Measurements from ENCODE around the gene NFE2L2.

DNA sequence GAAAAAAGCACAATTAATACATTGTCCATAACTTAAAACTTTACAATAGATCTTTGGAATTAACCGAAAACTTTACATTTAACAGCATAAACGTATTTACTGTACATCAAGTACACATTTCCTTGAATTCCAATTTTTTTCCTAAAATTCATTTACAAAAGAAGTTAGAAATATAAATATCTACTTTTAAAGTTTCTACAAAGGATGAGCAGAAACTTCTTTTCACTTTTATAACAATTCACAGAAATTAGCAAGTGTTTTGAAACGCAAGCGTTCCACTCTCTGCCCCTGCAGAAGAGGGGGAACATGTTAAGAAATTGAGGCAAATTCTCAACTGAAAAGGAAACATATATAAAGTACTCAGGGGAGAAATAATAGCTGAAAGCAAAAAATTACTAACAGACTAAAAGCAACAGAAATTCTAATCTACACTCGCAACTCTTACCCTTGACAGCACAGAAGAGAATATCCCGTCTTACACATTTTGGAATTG is 1.5 kb downstream of the NFE2L2 start:
- no peak for TF ChIP-seq POLR2A (IDR thresholded peaks at IDR 0.05)
- TF ChIP-seq, protein P1, sequence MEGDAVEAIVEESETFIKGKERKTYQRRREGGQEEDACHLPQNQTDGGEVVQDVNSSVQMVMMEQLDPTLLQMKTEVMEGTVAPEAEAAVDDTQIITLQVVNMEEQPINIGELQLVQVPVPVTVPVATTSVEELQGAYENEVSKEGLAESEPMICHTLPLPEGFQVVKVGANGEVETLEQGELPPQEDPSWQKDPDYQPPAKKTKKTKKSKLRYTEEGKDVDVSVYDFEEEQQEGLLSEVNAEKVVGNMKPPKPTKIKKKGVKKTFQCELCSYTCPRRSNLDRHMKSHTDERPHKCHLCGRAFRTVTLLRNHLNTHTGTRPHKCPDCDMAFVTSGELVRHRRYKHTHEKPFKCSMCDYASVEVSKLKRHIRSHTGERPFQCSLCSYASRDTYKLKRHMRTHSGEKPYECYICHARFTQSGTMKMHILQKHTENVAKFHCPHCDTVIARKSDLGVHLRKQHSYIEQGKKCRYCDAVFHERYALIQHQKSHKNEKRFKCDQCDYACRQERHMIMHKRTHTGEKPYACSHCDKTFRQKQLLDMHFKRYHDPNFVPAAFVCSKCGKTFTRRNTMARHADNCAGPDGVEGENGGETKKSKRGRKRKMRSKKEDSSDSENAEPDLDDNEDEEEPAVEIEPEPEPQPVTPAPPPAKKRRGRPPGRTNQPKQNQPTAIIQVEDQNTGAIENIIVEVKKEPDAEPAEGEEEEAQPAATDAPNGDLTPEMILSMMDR (IDR thresholded peaks at IDR 0.05), result no peak
